NCI-H82 (cell line): ENCODE measurements around the gene RPS6KA4.
"Not testable (repeated sequence)": the region's sequence is repeated elsewhere in the genome, so short reads cannot be mapped to it uniquely, and the experiment has no call there.

ENCODE experiments used
- DNase-seq: peaks from one replicate; lab custom pipeline; 2025; lab: John Stamatoyannopoulos, UW

RPS6KA4 gene

DNA sequence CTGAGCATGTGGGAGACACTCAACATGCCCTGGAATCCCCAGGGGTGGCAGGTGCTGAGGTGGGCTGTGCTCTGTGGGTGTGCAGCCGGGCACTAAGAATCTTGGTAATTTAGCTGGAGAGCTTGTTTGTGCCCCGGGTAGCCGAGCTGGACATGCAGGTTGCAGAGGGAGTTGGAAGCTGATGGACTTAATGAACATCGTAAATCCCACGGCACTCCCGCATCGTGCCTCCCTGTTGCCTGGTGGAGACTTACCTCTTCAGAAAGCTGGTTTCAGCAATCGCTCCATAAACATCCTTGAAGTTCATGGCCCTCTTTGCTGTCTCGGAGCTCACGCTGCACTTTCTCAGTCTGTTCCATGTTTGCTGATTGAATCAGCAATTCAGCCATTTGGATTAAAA lies 29.9 kb downstream of the RPS6KA4 start:
- DNase-seq, result no peak

GRCh38 chr11:64389851-64390250 lies 30.9 kb downstream of the RPS6KA4 start:
- no peak for DNase-seq

GRCh38 chr11:64390558-64390957 lies 31.6 kb downstream of the RPS6KA4 start:
- no peak for DNase-seq

- no peak for DNase-seq
Measured at GRCh38 chr11:64391839-64392238, 32.9 kb downstream of the RPS6KA4 start.

DNA sequence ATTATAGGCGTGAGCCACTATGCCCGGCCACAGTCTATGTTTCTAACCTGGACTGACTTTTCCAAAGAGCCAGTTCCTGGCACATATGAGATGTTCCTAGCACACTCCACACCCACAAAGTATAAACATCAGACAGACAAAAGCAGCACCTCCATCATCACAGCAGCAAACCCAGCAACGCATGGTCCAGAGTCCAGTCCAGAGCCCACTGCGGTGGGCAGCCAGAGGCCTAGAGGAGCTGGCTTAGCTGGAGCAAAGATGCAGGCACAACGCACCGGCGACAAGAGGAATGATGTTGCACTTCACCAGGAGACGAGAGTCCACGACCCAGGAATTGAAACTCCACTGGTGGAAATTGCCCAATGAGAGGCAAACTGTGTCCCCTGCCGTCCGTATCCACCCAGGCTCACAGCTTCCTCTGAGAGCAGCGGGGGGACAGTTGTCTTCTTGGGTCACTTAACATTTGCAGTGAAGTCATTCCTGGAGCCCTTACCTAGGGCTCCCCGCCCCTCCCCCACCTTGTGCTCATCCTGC lies 36.6 kb downstream of the RPS6KA4 start:
- DNase-seq, result no peak

GRCh38 chr11:64396079-64396591 lies 37.2 kb downstream of the RPS6KA4 start:
- DNase-seq, result peak; percentile 87

DNA sequence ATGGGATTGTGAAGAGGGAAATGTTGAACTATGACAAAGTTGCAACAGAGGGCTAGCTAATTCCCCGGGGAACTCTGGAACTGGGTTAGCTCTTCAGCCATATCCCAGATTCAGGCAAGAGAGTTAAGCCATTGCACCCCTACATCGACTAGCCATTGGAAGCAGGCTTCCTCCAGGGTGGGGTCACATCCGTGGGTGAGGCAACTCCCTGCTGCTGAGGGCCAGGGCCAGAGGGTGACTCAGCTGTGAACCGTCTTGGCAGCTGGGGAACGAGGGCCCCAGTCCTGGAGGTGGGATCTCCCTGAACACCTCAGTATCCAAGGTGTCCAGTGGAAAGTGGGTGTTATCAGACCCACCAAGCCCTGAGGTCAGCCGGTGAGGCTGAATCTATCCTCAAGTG lies 41.1 kb downstream of the RPS6KA4 start:
- DNase-seq, result no peak

DNA sequence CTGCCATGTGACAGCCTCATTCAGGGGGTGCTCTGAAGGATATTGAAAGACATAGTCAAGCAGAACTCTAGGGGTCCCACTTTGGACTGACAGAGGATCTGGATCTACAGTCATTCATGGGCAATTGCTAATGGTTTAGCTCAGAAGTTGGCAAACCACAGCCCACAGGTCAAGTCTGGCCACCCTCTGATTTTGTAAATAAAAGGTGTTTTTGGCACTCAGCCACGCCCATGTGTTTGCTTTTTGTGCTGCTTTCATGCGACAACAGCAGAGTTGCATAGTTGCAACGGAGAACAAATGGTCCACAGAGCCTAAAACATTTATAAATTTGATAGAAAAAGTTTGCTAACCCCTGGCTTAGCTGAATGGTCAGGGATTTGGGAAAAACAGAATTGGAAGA lies 41.7 kb downstream of the RPS6KA4 start:
- no peak for DNase-seq

GRCh38 chr11:64401775-64402174 lies 42.8 kb downstream of the RPS6KA4 start:
- no peak for DNase-seq

GRCh38 chr11:64403106-64403505 lies 44.1 kb downstream of the RPS6KA4 start:
- DNase-seq, result no peak

GRCh38 chr11:64406221-64406946 lies 47.4 kb downstream of the RPS6KA4 start:
- DNase-seq, result no peak

DNA sequence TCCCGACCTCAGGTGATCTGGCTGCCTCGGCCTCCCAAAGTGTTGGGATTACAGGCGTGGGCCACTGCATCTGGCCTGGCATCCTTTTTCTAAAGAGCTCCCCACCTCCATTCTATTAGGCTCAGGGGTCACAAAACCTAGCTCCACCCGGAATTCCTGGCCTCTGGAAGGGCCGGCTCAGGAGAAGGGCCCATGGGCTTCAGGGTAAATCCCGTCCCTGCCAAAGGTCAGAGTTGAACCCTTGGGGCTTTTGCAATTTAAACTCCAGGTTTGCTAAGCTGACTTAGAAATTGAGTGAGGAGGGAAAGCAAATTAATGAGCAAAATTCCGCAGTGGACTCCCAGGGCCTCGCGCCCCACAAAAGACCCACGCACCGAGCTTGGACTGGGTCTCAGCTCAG lies 48.3 kb downstream of the RPS6KA4 start:
- no peak for DNase-seq

DNA sequence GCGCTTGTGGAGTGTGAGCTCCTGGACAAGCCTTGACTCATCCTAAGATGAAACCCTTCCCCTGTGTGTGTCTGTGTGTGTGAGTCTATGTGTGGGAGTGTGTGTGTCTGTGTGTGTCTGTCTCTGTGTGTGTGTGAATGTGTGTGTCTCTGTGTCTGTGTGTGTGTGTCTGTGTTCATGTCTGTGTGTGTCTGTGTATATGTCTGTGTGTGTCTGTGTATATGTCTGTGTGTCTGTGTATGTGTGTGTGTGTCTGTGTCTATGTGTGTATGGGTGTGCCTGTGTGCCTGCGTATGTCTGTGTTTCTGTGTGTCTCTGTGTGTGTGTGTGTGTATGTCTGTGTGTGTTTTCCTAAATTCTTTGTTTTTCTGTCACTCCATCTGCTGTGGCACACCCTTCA lies 48.7 kb downstream of the RPS6KA4 start:
- DNase-seq, result no peak

- peak; percentile 23 for DNase-seq
Measured at GRCh38 chr11:64409278-64409677, 50.3 kb downstream of the RPS6KA4 start.

DNA sequence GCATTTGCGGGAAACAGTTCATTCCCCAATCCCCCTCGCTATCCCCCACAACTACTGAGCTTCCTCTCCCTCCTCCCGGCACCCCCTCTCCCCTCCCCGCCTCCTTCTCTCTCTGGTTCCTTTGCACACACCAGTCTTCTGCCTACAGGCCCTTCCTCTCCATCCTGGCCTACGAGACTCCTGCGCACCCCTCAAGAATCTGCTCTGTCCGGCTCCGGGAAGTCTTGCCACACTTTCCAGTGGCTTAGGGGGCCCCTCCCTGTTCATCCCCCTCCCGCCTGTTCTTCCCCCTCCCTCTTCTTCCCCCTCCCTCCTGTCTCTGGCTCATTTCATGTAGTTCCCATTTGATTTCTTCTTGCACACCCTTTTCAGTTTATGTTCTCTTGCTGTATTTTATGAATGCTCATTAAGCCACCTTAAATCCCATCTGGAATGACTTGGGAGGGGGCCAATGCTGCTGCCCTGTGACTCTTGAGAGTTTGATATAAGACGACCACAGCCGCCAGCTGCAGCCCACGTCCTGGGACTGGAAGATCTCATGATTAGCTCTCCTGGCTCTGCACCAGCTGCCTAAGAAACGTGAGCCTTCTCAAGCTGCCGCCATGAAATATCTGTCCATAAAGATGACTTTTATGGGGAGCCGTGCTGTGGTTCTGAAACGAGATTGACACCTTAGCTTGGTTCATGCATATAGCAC lies 50.9 kb downstream of the RPS6KA4 start:
- peak; percentile 79 for DNase-seq

- no peak for DNase-seq
Measured at GRCh38 chr11:64410404-64410734, 51.4 kb downstream of the RPS6KA4 start.

DNA sequence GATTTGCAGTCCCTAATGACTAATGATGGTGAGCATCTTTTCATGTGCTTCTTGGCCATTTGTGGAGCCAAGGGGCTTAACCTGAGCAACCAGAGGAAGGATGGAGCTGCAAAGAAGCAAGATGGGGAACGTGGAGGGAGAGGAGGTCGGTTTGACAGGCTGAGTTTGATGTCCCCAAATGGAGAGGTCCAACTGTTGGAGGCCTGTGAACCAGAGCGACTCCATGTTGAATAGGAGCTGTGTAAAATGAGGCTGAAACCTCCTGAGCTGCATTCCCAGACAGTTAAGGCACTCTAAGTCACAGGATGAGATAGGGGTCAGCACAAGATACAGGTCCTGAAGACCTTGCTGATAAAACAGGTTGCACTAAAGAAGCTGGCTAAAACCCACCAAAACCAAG lies 54.5 kb downstream of the RPS6KA4 start:
- no peak for DNase-seq

DNA sequence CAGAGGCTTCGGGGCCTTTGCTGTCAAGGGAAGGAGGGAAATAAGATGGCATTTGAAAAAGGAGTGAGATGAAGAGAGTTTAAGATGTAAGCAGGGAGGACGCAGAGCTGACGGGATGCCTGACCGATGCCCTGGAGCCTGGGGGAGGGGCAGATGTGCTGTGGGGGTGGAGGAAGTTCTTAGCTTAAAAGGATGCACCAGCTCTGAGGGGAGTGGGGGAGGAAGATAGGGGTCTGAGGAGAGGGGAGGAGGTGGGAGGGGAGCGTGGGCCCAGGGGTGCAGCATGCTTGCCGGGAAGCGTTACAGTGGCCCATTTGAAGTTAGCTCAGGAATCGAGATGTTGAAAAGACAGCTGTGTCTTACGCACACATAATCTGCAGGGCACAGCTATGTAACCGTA lies 56.3 kb downstream of the RPS6KA4 start:
- no peak for DNase-seq

GRCh38 chr11:64415996-64416728 lies 57.2 kb downstream of the RPS6KA4 start:
- DNase-seq, result no peak

- not testable (repeated sequence) for DNase-seq
Measured at GRCh38 chr11:64418233-64418632, 59.3 kb downstream of the RPS6KA4 start.

DNA sequence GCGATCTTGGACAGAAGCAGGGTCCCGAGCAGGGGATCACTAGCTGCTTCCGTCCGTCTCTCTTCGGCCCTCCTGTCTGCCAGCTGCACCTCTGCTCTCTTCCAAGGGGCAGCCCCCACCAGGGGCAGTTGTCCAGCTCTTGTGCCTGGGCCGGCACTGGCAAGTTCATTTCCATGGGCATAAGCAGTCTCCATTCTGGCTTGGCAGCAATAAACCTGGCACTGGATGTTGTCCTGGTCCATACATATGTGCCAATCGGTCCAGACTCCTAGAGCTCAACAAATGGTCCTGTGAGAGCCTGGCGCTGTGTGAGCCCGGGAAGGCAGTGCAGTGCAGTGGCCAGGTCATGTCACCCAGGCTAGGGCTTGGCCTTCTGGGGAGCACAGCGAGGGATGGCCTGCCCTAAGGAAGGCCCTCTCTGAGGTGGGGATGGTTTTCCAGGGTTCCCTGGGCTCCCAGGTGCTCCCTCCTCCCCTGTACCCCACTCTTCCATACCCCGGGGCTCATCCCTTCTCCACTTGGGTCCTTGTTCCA lies 60.4 kb downstream of the RPS6KA4 start:
- no peak for DNase-seq

- peak; percentile 7 for DNase-seq
Measured at GRCh38 chr11:64419818-64420485, 61.0 kb downstream of the RPS6KA4 start.
